HG03280 (cell line): ENCODE data around the gene ACOT7.
"Not testable (repeated sequence)": the region's sequence is repeated elsewhere in the genome, so short reads cannot be mapped to it uniquely, and the experiment has no call there.

Source experiments
- ATAC-seq: cut with Tn5 transposase; IDR thresholded peaks from one replicate; pipeline ENCODE4 v1.9.1; 2021; ENCODE audit warnings: mild to moderate bottlenecking, moderate library complexity; ENCODE audit not compliant: unreplicated experiment

Gene ACOT7

GRCh38 chr1:6241887-6242740 lies 151.5 kb downstream of the ACOT7 start:
- no peak for ATAC-seq

DNA sequence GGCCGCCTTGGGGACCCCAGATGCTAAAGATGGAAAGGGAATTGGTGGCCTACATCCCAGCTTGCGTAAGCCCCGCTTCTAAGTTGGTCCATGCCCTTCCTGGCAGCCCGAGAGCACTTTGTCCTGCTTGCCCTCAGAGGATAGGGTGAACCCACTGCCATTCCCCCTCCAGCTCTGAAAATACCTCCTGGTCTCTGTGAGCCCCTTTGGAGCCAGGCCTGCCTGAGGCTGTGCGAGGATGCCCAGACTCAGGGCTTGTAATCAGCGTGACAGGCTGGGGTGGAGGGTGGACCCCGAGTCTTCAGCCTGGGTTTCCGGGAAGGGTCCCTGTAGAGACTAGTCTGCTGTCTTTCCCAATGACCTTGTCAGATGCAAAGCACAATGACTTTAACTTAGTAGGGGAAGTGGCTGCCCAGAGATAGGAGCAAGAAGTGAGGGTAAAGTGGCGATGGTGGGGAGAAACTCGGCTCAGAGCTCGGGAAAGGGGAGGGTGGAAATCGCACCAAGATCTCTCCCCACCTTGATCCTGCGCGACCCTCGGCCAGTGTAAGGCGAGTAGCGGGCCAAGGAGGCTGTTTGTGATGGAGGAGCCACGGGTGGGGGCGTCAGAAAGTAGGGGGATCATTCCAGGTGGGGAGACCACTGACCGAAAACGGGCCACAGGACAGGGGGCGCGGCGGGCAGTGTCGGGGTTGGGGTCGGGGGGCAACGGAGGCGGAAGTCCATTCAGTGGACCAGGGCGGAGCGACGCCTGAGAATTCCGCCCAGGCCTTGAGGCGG lies 152.3 kb downstream of the ACOT7 start:
- ATAC-seq: no peak

GRCh38 chr1:6239950-6240768 lies 153.4 kb downstream of the ACOT7 start:
- ATAC-seq: no peak

- no peak for ATAC-seq
Observed at GRCh38 chr1:6239213-6239752, 154.3 kb downstream of the ACOT7 start.

- ATAC-seq: no peak
Observed at GRCh38 chr1:6237093-6237492, 156.5 kb downstream of the ACOT7 start.

DNA sequence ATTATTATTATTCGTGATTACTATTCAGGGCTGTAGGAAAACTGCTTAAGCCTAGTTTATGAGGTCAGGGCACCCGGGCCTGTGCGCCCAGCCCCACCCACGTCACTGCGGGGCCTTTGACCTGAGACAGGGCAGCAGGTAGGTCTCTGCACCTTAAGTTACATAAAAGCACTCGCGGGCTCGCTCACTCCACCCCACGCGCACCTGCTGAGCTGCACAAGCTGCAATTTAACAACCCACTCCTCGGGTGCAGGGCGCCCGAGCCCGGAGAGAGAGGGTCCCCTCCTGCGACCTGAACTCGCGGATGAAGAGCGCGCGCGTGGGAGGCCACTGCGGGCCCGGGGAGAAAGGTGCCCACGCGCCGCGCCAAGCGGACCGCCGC lies 158.3 kb downstream of the ACOT7 start:
- ATAC-seq: no peak

GRCh38 chr1:6234502-6235295 lies 158.9 kb downstream of the ACOT7 start:
- no peak for ATAC-seq

DNA sequence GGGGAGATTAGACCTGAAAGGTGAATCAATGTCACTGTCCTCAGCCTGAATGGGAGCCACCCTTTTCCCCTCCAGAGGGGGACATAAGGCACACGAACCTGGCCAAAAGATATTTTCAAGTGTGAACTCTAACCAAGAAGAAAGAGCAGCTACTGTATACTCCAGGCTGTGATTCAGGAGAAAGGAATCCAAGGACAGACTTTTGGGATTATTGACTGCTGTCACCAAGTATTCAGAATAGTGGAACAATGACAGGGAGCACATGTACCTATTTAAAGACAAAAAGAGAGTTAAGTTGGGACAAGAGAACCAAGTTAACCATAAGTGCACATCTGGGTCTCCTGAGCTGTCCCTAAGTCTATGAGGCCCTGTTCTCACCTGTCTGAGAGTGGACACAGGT lies 160.2 kb downstream of the ACOT7 start:
- ATAC-seq: no peak

GRCh38 chr1:6225651-6226050 lies 167.9 kb downstream of the ACOT7 start:
- ATAC-seq: no peak

GRCh38 chr1:6224718-6225117 lies 168.8 kb downstream of the ACOT7 start:
- ATAC-seq: no peak

DNA sequence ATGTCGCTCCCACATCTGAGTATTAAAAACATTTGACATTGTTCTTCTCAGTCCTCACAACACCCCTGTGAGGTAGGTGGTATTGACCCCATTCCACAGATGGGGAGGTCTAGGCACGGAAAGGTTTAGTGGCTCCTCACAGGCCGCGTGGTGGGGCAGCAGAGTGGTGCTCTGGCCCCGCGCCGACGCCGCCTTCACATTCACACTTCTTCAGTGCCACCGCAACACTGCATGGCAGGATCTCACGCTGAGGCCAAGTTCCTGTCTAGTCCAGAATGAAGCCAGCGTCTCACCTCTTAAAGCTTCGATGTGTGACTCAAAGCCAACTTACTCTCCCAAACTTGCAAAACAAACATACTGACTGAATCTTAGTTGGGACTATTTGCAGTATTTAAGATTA lies 169.9 kb downstream of the ACOT7 start:
- no peak for ATAC-seq

GRCh38 chr1:6222636-6223035 lies 170.9 kb downstream of the ACOT7 start:
- no peak for ATAC-seq

- no peak for ATAC-seq
Observed at GRCh38 chr1:6221210-6221784, 172.3 kb downstream of the ACOT7 start.

- no peak for ATAC-seq
Observed at GRCh38 chr1:6220236-6220635, 173.3 kb downstream of the ACOT7 start.

GRCh38 chr1:6219641-6220040 lies 173.9 kb downstream of the ACOT7 start:
- ATAC-seq: not testable (repeated sequence)

DNA sequence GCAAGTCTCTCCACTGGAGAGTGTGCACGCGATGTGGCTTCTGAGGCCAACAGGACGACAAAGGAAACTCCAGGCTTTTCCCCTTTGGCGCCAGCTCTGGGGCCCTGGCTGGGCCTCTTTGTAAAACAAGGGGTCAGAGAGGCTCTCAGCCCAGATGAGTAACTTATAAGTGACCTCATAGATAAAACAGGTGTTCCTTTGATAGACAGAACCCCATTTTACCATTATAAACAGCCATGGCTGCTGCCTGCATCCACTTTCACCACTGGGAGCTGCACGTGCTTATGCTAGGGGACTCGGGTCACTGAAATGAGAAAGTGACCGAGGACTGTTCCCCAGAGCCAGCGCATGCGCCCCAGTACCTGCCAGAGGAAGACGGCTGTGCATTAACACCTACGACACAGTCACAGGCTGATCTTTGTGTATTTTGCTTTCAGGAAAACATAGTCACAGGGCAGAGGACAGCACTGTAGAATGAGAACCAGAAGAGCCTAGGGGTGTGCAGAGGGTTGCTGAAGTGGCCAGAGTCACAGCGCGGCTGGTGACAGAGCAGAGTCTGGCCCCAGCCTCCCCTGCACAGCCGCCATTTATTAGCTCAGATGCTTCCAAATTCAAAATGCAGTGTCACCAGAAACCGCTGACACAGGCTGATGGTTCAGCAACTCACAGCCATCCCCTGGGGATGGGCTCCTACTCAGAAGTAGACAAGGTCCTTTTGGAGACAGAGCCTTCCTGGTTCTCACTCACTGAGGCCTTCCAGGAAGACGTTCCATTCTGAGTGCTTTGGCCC lies 175.0 kb downstream of the ACOT7 start:
- ATAC-seq: no peak
